Activated CD8-positive, alpha-beta memory T cell treated with anti-CD3 and anti-CD28 coated beads for 24 hours (primary cell): ENCODE results near the gene ITGAL.
"Not testable (repeated sequence)": the region's sequence is repeated elsewhere in the genome, so short reads cannot be mapped to it uniquely, and the experiment has no call there.

Experiments used
- DNase-seq: peaks from one replicate; pipeline ENCODE4 v3.0.0-alpha.2; 2020

ITGAL gene

DNA sequence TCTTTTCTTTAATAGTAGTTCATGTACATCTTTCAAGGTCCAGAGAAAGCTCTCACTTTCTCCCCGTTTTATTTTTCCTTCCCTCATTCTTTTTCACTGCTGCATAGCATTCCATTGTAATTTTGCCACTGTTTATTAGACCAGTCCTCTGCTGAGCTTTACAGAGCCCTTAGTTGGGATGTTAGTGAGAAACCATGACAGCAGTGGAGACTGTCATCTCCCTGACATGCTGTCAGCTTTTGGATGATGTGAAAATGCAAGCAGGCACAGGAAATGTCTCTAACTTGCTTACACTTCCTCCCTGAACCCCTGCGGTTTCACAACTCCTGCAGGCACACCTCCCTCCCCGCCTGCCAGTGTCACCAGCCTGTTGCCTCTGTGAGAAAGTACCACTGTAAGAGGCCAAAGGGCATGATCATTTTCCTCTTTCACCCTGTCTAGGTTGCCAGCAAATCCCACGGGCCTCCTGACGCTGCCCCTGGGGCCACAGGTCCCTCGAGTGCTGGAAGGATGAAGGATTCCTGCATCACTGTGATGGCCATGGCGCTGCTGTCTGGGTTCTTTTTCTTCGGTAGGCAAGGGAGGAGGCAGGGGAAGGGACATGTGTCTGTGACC is at the start of gene ITGAL:
ITGAL (plus strand) TSS at position 415 of the 615 bp plus-strand sequence; CDS start at position 511, 96 bp downstream.
- DNase-seq: peak; percentile 90

- no peak for DNase-seq
Measured at GRCh38 chr16:30428055-30428454, 44.5 kb upstream of the ITGAL start.

DNA sequence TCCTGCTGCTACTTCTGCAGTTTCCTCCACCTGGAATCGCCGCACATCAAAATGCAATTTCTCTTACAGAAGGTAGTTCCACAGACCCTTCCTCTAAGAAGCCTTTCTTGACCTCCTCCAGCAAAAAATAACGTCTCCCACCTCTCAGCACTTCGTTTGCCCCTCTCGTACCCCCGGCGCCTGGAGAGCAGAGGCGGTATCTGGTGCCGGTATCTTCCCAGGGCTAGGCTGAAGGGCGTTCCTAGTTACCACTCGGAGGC is 43.2 kb upstream of the ITGAL start:
- DNase-seq: no peak

DNA sequence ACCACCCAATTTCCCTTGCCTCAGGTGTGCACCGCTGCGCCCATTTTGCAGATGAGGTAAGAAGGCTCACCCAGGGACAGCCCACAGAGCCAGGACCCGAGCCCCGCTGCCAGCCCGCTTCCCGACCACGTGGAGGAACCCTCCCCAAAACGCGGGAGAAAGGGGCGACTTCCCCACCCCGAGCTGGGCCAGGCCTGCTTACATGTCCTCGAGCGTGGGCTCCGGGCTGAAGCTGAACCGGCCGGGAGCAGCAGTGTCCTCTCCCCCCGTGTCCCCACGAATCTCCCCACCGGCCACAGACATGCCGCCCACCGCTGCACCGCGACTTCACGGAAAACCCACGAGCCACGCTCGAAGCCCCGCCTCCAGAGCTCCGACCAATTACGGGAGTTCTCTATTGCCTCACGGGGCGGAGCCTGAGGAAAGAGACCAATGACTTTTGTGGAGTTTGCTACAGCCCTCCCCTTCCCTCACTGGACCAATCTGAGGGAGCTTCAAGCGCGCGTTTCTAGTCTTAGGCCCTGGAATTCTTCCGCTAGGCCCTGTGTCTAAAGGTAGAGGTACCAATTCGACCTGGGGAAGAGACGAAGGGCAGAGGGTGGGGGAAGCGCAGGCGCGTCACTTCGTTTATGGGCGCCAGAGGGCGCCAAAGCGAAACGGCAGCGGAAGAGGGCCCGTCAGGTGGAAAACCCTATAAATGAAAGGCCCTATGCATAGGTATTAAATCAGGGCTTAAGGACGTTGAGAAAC is 42.7 kb upstream of the ITGAL start, which contains the start of gene DCTPP1:
DCTPP1 (minus strand) TSS at position 353 of the 750 bp plus-strand sequence; CDS start at position 303, 50 bp downstream.
- peak; percentile 96 for DNase-seq

DNA sequence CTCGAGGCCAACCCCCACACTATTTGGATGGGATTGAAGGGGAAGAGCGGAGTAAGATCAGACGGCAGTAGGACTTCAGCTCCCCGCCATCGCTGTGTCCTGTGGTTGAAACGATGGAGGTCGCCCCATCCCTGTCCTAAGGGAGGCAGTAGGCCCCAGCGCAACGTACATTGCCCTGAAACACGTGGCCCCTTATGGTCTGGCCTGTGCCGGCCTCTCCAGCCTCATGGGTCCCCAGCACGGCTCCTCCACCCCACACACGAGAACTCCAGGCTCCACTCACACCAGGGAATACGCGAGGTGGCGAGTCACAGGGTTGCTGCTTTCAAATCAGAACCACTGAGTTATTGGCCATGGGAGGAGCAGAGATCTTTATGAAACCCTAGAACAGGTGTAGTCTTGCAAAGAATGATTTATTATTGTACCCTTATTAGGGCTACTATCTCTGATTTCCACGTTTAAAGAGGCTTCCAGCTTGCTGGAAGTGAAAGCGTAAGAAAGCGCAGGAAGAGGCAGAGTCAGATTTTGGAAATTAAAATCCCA is 42.0 kb upstream of the ITGAL start:
- DNase-seq: no peak

GRCh38 chr16:30434852-30435251 is 37.7 kb upstream of the ITGAL start:
- DNase-seq: no peak

DNA sequence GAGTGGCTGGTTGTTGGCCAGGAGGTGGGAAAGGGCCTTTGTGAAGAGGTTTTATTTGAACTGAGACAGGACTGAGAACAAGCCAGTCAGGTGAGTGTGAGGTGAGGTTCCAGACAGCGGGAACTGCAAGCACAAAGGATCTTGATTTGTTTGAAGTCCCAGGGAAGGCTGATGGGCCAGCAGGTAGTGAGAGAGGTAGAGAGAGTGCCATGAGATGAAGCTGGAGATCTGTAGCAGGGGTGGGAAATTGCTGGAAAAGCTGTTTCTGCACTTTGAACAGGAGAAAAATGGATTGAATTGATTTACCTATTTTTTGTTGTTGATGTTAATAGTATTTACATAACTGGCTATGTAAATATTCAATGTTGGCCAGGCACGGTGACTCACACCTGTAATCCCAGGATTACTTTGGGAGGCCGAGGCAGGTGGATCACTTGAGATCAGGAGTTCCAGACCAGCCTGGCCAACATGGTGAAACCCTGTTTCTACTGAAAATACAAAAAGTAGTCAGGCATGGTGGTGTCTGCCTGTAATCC is 35.0 kb upstream of the ITGAL start:
- DNase-seq: no peak

GRCh38 chr16:30438835-30439234 is 33.7 kb upstream of the ITGAL start:
- no peak for DNase-seq

GRCh38 chr16:30439720-30440348 is 32.7 kb upstream of the ITGAL start:
- DNase-seq: no peak

GRCh38 chr16:30443631-30444030 is 28.9 kb upstream of the ITGAL start:
- no peak for DNase-seq

DNA sequence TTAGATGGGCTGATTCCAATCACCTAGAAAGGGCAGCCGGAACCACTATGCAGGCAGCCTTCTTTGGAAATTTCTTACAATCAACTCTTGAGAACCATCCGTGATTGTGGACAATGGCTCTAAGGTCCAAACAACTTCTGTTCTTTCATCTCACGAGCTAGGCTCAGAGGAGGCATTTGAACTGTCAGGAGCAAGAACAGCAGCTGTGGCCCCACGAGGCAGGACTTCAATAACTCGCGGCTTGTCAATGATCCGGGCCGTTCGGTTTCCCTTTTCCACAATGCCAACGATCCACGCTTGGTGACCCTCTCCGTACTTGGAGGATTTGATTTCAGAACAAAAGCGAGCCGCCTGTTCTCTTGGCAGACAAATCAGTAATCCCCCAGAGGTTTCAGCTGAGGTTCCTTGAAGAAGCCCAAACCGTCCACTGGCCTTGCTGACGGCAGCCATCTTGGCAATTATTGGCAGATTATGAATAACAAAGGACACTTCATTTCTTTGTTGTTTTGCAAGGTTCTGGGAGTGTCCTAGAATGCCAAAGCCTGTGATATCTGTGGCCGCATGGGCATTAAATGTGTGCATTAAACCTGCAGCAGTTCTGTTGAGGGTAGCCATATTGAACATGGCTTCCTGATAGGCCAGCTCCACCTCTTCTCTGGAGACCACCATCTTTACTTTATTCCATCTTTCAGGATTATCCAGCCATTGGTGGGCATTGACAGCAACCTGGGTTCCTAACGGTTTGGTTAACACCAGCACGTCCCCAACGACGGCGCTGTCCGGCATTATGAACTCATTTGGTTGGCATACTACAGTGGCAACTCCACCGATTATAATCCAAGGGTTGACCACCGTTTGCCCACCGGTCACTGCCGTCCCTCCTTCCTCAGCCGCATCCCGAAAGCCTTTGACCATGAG is 28.1 kb upstream of the ITGAL start:
- no peak for DNase-seq

DNA sequence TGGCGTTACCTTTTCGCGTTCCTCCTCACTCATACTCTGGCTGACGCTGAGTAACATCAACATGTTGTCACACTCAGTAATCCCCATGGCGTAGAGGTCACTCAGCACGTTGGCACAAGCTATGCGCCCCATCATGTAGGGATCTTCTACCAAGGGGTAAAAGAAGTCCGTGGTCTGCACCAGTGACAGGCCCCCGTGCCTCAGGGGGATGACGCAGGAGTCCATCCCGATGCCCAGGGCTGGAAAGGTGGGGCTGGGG is 27.5 kb upstream of the ITGAL start:
- no peak for DNase-seq

DNA sequence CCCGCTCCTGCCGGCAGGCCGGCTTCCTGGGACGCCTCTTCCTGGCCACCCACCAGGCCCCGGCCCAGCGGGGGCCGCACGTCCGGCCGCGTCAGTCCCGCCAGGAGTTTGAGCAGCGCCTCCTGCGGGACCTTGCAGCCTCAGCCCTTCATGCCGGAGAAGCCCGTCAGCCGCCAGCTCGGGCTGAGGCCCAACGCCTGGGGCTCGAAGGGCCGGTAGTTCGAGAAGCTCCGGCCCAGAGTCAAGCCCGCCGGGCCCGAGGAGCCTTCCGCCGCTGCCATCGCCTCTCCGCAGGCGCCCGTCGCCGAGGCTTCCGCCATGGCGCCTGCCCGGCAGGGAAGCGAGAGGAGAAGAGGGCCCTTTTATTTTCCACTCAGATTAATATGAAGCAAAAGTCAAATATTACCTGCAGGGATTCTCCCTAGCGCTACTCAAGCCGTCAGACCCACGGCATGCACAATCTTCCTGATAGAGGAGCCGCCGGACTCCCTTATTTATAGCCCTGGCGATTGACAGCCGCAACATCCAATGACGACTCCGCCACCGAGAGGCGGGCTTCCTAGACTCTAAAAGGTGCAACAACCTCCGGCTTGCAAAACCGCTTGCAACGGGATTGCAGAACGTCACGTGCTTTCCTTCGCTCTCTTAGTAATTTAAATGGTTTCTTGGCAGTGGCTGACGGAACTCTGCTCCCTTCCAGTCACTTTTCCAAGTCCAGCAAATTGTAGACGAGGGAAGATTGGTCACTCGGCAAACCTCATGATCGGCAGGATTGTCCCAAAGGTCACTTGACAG is 26.9 kb upstream of the ITGAL start, which contains the start of gene SEPHS2:
SEPHS2 (minus strand) TSS at position 467 of the 795 bp plus-strand sequence; CDS start at position 320, 147 bp downstream.
- peak; percentile 99 for DNase-seq

DNA sequence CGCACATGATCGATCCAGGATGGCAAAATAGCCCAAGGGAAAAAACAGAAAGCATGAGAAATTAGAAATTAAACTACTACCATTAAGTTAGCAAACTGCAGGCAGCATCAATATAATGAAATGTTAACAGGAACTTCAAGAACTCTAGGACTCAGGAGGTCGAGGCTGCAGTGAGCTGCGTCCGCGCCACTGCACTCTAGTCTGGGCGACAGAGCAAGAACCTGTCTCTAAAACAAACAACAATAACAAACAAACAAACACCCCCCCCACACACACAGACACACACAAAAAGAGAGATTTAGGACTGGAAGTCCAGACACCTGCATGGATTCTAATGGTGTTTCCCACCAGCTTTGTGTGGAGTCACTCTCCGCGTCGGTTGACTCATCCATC is 26.3 kb upstream of the ITGAL start:
- no peak for DNase-seq

DNA sequence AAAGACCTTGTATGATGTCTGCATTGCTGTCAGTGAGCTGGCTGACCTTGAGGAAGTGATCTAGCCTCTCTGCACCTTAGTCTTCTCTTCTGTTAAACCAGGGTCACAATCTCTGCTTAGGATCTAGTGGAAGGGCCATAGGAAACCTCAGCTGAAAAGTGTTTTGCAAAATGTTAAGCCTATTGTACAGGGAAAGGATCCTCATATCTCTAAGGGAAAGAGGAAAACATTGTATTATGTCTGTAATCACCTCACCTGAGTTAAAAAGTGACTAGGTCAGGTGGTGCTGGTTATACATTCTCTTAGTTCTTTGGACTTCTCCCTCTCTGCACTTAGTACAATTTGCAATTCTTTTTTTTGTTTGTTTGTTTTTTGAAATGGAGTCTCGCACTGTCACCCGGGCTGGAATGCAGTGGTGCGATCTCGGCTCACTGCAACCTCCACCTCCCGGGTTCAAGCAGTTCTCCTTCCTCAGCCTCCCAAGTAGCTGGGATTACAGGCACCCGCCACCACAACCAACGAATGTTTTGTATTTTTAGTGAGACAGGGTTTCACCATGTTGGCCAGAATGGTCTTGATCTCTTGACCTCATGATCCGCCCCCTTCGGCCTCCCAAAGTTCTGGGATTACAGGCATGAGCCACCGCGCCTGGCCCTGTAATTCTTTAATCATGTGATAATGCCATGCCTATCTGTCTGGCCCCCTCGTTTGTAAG is 24.9 kb upstream of the ITGAL start:
- DNase-seq: no peak

DNA sequence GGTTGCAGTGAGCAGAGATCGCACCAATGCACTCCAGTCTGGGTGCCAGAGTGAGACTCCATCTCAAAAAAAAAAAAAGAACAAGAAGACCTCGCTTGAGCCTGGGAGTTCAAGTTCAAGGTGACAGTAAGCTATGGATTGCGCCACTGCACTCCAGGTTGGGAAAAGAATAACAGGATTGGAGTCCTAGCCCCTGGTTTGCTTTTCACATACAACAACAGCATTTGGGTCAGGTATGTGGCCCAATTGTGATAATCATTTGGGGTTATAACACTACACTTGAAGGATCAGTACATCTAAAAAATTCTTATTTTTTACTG is 23.5 kb upstream of the ITGAL start:
- no peak for DNase-seq

DNA sequence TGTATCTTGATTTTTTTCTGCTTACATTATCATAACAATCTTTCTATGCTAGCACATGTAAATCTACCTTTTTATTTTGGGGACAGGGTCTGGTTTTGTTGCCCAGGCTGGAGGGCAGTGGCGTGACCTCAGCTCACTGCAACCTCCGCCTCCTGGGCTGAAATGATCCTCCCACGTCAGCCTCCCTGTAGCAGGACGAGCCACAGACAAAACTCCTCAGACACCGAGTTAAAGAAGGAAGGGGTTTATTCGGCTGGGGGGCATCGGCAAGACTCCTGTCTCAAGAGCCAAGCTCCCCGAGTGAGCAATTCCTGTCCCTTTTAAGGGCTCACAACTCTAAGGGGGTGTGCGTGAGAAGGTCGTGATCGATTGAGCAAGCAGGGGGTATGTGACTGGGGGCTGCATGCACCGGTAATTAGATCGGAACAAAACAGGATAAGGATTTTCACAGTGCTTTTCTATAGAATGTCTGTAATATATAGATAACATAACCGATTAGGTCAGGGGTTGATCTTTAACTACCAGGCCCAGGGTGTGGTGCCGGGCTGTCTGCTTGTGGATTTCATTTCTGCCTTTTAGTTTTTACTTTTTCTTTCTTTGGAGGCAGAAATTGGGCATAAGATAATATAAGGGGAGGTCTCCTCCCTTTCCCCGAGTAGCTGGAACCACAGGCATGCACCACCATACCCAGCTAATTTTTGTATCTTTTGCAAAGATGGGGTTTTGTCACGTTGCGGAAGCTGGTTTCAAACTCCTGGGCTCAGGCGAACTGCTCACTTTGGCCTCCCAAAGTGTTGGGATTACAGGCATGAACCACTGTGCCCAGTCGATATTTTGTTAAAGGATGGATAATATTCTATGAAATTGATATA is 19.6 kb upstream of the ITGAL start:
- not testable (repeated sequence) for DNase-seq

GRCh38 chr16:30456302-30456701 is 16.2 kb upstream of the ITGAL start:
- no peak for DNase-seq

DNA sequence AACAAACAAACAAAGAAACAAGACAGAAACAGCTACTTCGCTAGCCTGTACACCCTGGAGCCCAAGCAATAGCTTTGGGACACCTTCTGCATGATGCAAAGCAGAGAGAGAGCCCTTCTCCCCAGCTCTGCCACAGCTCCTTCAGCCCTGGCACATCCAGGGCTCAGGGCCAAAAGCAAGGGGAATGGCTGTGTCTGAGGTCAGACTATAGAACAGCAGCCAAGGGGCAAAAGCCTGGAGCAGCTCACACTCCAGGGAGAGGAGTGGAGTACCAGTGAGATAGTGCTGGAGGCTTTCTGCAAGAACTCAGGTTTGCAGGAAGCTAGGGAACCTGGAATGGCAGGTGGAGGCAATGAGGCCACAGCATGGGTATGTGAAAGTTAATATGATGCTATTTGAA is 15.3 kb upstream of the ITGAL start:
- no peak for DNase-seq
